ENCODE measurements around the gene CFAP53.

CFAP53 gene

GRCh38 chr18:50218432-50219197 is 47.7 kb downstream of the CFAP53 start (continued):
- TF ChIP-seq ZFP3 (CRISPR knock-in tag; IDR thresholded peaks at IDR 0.05) (no peak), ZC3H10 (CRISPR knock-in tag; IDR thresholded peaks at IDR 0.05) (no peak), ZNF565 (CRISPR knock-in tag; conservative IDR thresholded peaks at IDR 0.05; ENCODE audit: low read depth) (no peak)

GRCh38 chr18:50209311-50209710 is 57.0 kb downstream of the CFAP53 start:
- TF ChIP-seq CSDC2 (CRISPR knock-in tag; IDR thresholded peaks at IDR 0.05) (no peak), TCF4 (CRISPR knock-in tag; IDR thresholded peaks at IDR 0.05; ENCODE audit: borderline replicate concordance) (no peak), TSHZ2 (CRISPR knock-in tag; IDR thresholded peaks at IDR 0.05) (no peak), SNAI2 (CRISPR knock-in tag; IDR thresholded peaks at IDR 0.05) (no peak), CREB5 (CRISPR knock-in tag; IDR thresholded peaks at IDR 0.05; ENCODE audit: low read depth) (no peak)
- no peak for ATAC-seq

- TF ChIP-seq CREB5 (CRISPR knock-in tag; IDR thresholded peaks at IDR 0.05; ENCODE audit: low read depth) (no peak), ARNTL (CRISPR knock-in tag; IDR thresholded peaks at IDR 0.05; ENCODE audit: borderline replicate concordance, low read depth) (no peak), TCF4 (CRISPR knock-in tag; IDR thresholded peaks at IDR 0.05; ENCODE audit: borderline replicate concordance) (no peak)
- no peak for ATAC-seq
Measured at GRCh38 chr18:50207722-50208121, 58.6 kb downstream of the CFAP53 start.

GRCh38 chr18:50203801-50204604 is 62.3 kb downstream of the CFAP53 start:
- TF ChIP-seq BACH2 (CRISPR knock-in tag; IDR thresholded peaks at IDR 0.05; ENCODE audit: borderline replicate concordance), result no peak
- no peak for TF ChIP-seq ISL1 (CRISPR knock-in tag; IDR thresholded peaks at IDR 0.05)
- TF ChIP-seq TSHZ2 (CRISPR knock-in tag; IDR thresholded peaks at IDR 0.05), result no peak
- TF ChIP-seq ZFP30 (CRISPR knock-in tag; IDR thresholded peaks at IDR 0.05), result no peak
- no peak for TF ChIP-seq TCF4 (CRISPR knock-in tag; IDR thresholded peaks at IDR 0.05; ENCODE audit: borderline replicate concordance)
- no peak for TF ChIP-seq RARB (CRISPR knock-in tag; IDR thresholded peaks at IDR 0.05)
- TF ChIP-seq ZFP3 (CRISPR knock-in tag; IDR thresholded peaks at IDR 0.05), result no peak
- TF ChIP-seq POU6F1 (CRISPR knock-in tag; IDR thresholded peaks at IDR 0.05; ENCODE audit: borderline replicate concordance, low read depth), result no peak
- no peak for TF ChIP-seq PPARA (CRISPR knock-in tag; IDR thresholded peaks at IDR 0.05; ENCODE audit: borderline replicate concordance)
- no peak for TF ChIP-seq ZNF70 (CRISPR knock-in tag; IDR thresholded peaks at IDR 0.05)
- TF ChIP-seq SNAI2 (CRISPR knock-in tag; IDR thresholded peaks at IDR 0.05), result no peak
- TF ChIP-seq ZNF8 (CRISPR knock-in tag; IDR thresholded peaks at IDR 0.05), result no peak
- no peak for TF ChIP-seq ESRRG (CRISPR knock-in tag; IDR thresholded peaks at IDR 0.05)
- no peak for TF ChIP-seq ZNF565 (CRISPR knock-in tag; conservative IDR thresholded peaks at IDR 0.05; ENCODE audit: low read depth)
- TF ChIP-seq TOX (CRISPR knock-in tag; IDR thresholded peaks at IDR 0.05; ENCODE audit: borderline replicate concordance), result no peak
- TF ChIP-seq CSDC2 (CRISPR knock-in tag; IDR thresholded peaks at IDR 0.05), result no peak
- TF ChIP-seq OSR1 (CRISPR knock-in tag; IDR thresholded peaks at IDR 0.05), result no peak
- no peak for TF ChIP-seq CREB5 (CRISPR knock-in tag; IDR thresholded peaks at IDR 0.05; ENCODE audit: low read depth)
- no peak for TF ChIP-seq ZC3H10 (CRISPR knock-in tag; IDR thresholded peaks at IDR 0.05)
- TF ChIP-seq GLIS3 (CRISPR knock-in tag; IDR thresholded peaks at IDR 0.05), result no peak

More at GRCh38 chr18:50203801-50204604, 62.3 kb downstream of the CFAP53 start:
- peak; percentile 74 for ATAC-seq

All from SK-N-SH treated with all-trans-retinoic acid at 6 μM for 48 hours (cell line).